Astrocyte (in vitro differentiated cells and primary cell): ENCODE measurements around the gene CNTRL. TPM values are rescaled to one million over a fixed set of nuclear protein-coding genes. Genes with fewer than 3 reads are reported as not detected.

ENCODE experiments used
- DNase-seq: peaks from one replicate; pipeline ENCODE4 v3.0.0-alpha.2; 2010; ENCODE audit warnings: low read depth
- FAIRE-seq: peaks from 2 replicates; lab custom pipeline; 2011; peaks lifted over from hg19 to GRCh38; lab: Jason Lieb, UNC
- H2AFZ ChIP-seq: 2 replicates; pipeline ENCODE4 v1.6.0; 2012; ENCODE audit warnings: low read depth, low read length, inconsistent platforms
- H3K27ac ChIP-seq: 2 replicates; pipeline ENCODE4 v1.5.1; 2011; ENCODE audit warnings: low read depth, low read length, inconsistent platforms
- H3K27me3 ChIP-seq: 2 replicates; pipeline ENCODE4 v1.6.0; 2011; ENCODE audit warnings: low read length, inconsistent platforms; ENCODE audit not compliant: insufficient read depth
- H3K36me3 ChIP-seq: 2 replicates; pipeline ENCODE4 v1.5.1; 2011; ENCODE audit warnings: low read length, inconsistent platforms; ENCODE audit not compliant: insufficient read depth
- H3K4me1 ChIP-seq: 2 replicates; pipeline ENCODE4 v1.5.1; 2011; ENCODE audit warnings: low read length, inconsistent platforms; ENCODE audit not compliant: insufficient read depth
- H3K4me2 ChIP-seq: 2 replicates; pipeline ENCODE4 v1.6.0; 2012; ENCODE audit warnings: low read length, inconsistent platforms
- H3K4me3 ChIP-seq: 2 replicates; pipeline ENCODE4 v1.5.1; 2011; ENCODE audit warnings: low read depth, mild to moderate bottlenecking, low read length, inconsistent platforms; ENCODE audit not compliant: insufficient read depth
- H3K79me2 ChIP-seq: 2 replicates; pipeline ENCODE4 v1.6.0; 2012; ENCODE audit warnings: mild to moderate bottlenecking, low read length, inconsistent platforms; ENCODE audit not compliant: insufficient read depth
- H3K9ac ChIP-seq: 2 replicates; pipeline ENCODE4 v1.6.0; 2012; ENCODE audit warnings: mild to moderate bottlenecking, low read length, inconsistent platforms
- H3K9me3 ChIP-seq: 2 replicates; pipeline ENCODE4 v1.5.1; 2012; ENCODE audit warnings: low read depth, mild to moderate bottlenecking, low read length, inconsistent platforms; ENCODE audit not compliant: insufficient read depth
- H4K20me1 ChIP-seq: 2 replicates; pipeline ENCODE4 v1.6.0; 2012; ENCODE audit warnings: low read length, inconsistent platforms; ENCODE audit not compliant: insufficient read depth
- H3K27ac Mint-ChIP-seq: one replicate; pipeline ENCODE4 v1.8.0; 2021; ENCODE audit warnings: mild to moderate bottlenecking, mixed read lengths; ENCODE audit not compliant: unreplicated experiment
- H3K27me3 Mint-ChIP-seq: one replicate; pipeline ENCODE4 v1.8.0; 2021; ENCODE audit warnings: low read depth, mixed read lengths; ENCODE audit not compliant: unreplicated experiment
- H3K36me3 Mint-ChIP-seq: one replicate; pipeline ENCODE4 v1.8.0; 2021; ENCODE audit warnings: low read depth, mixed read lengths; ENCODE audit not compliant: unreplicated experiment
- H3K4me1 Mint-ChIP-seq: one replicate; pipeline ENCODE4 v1.8.0; 2021; ENCODE audit warnings: low read depth, mixed read lengths; ENCODE audit not compliant: unreplicated experiment
- H3K4me3 Mint-ChIP-seq: one replicate; pipeline ENCODE4 v1.8.0; 2021; ENCODE audit warnings: mild to moderate bottlenecking, moderate library complexity, mixed read lengths; ENCODE audit not compliant: unreplicated experiment
- H3K9me3 Mint-ChIP-seq: one replicate; pipeline ENCODE4 v1.8.0; 2021; ENCODE audit warnings: mild to moderate bottlenecking, mixed read lengths; ENCODE audit not compliant: unreplicated experiment
- CTCF ChIP-seq: IDR thresholded peaks from 2 replicates; pipeline ENCODE4 v1.5.1; 2011; ENCODE audit warnings: low read depth, mild to moderate bottlenecking, inconsistent platforms, low read length, moderate library complexity; ENCODE audit not compliant: insufficient read depth
- EZH2 ChIP-seq: IDR thresholded peaks from 2 replicates; pipeline ENCODE4 v1.6.1; 2012; ENCODE audit warnings: mild to moderate bottlenecking, low read length, inconsistent platforms; ENCODE audit not compliant: insufficient read depth
- total RNA-seq: library from RNA; stranded (reverse); gene quantifications from 2 replicates; pipeline ENCODE4 v1.2.1, GENCODE V29; 2021

Gene CNTRL
- total RNA-seq, 1 donor from 2014 or later: 4.4 TPM

GRCh38 chr9:121066850-121067249, 7.9 kb upstream of the CNTRL start:
- Histone ChIP-seq H3K4me1 (no peaks in the 10 kb centered on the region), H3K27me3 (no peaks in the 10 kb centered on the region), H3K9me3 (no peaks in the 10 kb centered on the region), H3K4me3 (no peak overlapping the region), H3K4me2 (no peak overlapping the region), H2AFZ (no peak overlapping the region), H3K36me3 (no peaks in the 10 kb centered on the region), H4K20me1 (no peaks in the 10 kb centered on the region), H3K79me2 (no peaks in the 10 kb centered on the region), H3K27ac (no peak overlapping the region), H3K9ac (no peak overlapping the region)
- Mint-ChIP-seq H3K9me3 (peaks cover 5% of the 10 kb centered on the region), H3K36me3 (peaks cover 4% of the 10 kb centered on the region), H3K4me3 (no peak overlapping the region), H3K4me1 (peaks cover 2% of the 10 kb centered on the region), H3K27ac (no peak overlapping the region), H3K27me3 (peaks cover 5% of the 10 kb centered on the region)
- no peak for DNase-seq
- TF ChIP-seq CTCF: no peak
- no peak for TF ChIP-seq EZH2
- FAIRE-seq: no peak

DNA sequence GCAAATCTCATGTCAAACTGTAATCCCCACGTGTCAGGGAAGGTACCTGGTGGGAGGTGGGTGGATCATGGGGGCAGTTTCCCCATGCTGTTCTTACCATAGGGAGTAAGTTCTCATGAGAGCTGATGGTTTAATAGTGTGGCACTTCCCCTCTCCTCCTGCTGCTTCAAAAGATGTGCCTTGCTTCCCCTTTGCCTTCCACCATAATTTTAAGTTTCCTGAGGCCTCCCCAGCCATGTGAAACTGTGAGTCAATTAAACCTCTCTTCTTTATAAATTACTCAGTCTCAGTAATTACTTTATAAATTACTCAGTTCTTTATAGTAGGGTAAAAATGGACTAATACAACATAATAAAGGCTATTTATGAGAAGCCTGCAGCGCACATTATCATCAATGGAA, 7.1 kb upstream of the CNTRL start:
- peaks cover 4% of the 10 kb centered on the region for H3K36me3 Mint-ChIP-seq
- H3K4me3 Mint-ChIP-seq: no peak overlapping the region
- Histone ChIP-seq H3K4me3 (no peak overlapping the region), H4K20me1 (no peaks in the 10 kb centered on the region), H3K36me3 (no peaks in the 10 kb centered on the region), H3K27ac (no peak overlapping the region), H2AFZ (no peak overlapping the region), H3K4me1 (no peaks in the 10 kb centered on the region), H3K9ac (no peak overlapping the region), H3K27me3 (no peaks in the 10 kb centered on the region), H3K79me2 (no peaks in the 10 kb centered on the region), H3K4me2 (no peak overlapping the region), H3K9me3 (no peaks in the 10 kb centered on the region)
- H3K9me3 Mint-ChIP-seq: peaks cover 5% of the 10 kb centered on the region
- H3K4me1 Mint-ChIP-seq: no peaks in the 10 kb centered on the region
- no peak for DNase-seq
- TF ChIP-seq CTCF (no peak), EZH2 (no peak)
- no peak for FAIRE-seq
- no peak overlapping the region for H3K27ac Mint-ChIP-seq
- peaks cover 7% of the 10 kb centered on the region for H3K27me3 Mint-ChIP-seq

DNA sequence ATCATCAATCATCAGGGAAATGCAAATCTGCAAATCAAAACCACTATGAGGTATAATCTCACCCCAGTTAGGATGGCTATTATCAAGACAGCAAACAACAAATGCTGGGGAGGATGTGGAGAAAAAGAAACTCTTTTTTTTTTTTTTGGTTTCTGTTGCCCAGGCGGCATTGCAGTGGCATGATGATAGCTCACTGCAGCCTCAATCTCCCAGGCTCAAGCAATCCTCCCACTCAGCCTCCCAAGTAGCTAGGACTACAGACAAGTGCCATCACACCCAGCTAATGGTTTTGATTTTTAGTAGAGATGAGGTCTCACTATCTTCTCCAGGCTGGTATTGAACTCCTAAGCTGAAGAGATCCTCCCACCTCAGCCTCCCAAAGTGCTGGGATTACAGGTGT, 5.4 kb upstream of the CNTRL start:
- Histone ChIP-seq H4K20me1 (no peaks in the 10 kb centered on the region), H3K4me2 (no peak overlapping the region), H3K4me3 (no peak overlapping the region), H3K27ac (no peak overlapping the region), H3K9ac (no peak overlapping the region), H2AFZ (no peak overlapping the region), H3K79me2 (no peaks in the 10 kb centered on the region), H3K27me3 (no peaks in the 10 kb centered on the region), H3K36me3 (no peaks in the 10 kb centered on the region), H3K9me3 (no peaks in the 10 kb centered on the region), H3K4me1 (peaks cover 10% of the 10 kb centered on the region)
- Mint-ChIP-seq H3K27ac (no peak overlapping the region), H3K4me3 (no peak overlapping the region), H3K36me3 (peaks cover 4% of the 10 kb centered on the region), H3K27me3 (peaks cover 13% of the 10 kb centered on the region), H3K9me3 (peaks cover 5% of the 10 kb centered on the region), H3K4me1 (no peaks in the 10 kb centered on the region)
- FAIRE-seq: no peak
- TF ChIP-seq CTCF (no peak), EZH2 (no peak)
- no peak for DNase-seq
